ENCODE results near the gene RGS19. TPM values are rescaled to one million over a fixed set of nuclear protein-coding genes. Genes with fewer than 3 reads are reported as not detected.

Gene RGS19
- total RNA-seq, 1 experiment from 2014 or later: 32.0 TPM

GRCh38 chr20:64121586-64121985 is 42.3 kb upstream of the RGS19 start:
- Histone ChIP-seq H3K27ac (ENCODE audit: low read length) (no peak overlapping the region), H3K27me3 (ENCODE audit: control insufficient read depth, insufficient read depth, low read length) (peaks cover 13% of the 10 kb centered on the region), H3K4me3 (ENCODE audit: low read depth in 2 of 2, low read length in 2 of 2) (no peak overlapping the region), H3K36me3 (ENCODE audit: control insufficient read depth, insufficient read depth, low read length) (no peaks in the 10 kb centered on the region), H3K4me1 (ENCODE audit: control insufficient read depth, insufficient read depth, low read length) (peaks cover 2% of the 10 kb centered on the region; the same call in 1 of the 2 replicates), H3K9me3 (ENCODE audit: control insufficient read depth, insufficient read depth, low read depth, low read length) (no peaks in the 10 kb centered on the region)
- in situ Hi-C loops (cut with HindIII; ENCODE audit: low pct_unique_long_range_greater_than_20kb, low sequenced_read_pairs): no loop called here
- no TSS peak for BruUV-seq (replicated peaks)
- intact Hi-C loops (cut with micrococcal nuclease; ENCODE audit: unreplicated experiment): no loop called here
- DNase-seq (ENCODE audit: low read depth, low spot score) (no peak), ATAC-seq (no peak)
- POLR2A ChIA-PET: no interaction called here
- CTCF ChIA-PET: interaction anchor here (0.6 to 1.2 kb wide), 2 partner anchors 19 to 583 kb away, joined by 4 to 8 read pairs; no protein-coding TSS in a partner anchor
- no peak for TF ChIP-seq TCF7L2 (IDR thresholded peaks at IDR 0.05; ENCODE audit: low read depth, low read length)
- TF ChIP-seq SIN3A (IDR thresholded peaks at IDR 0.05; ENCODE audit: borderline replicate concordance, insufficient read depth, low read depth, low read length): no peak
- TF ChIP-seq POLR2AphosphoS5 (IDR thresholded peaks at IDR 0.05; ENCODE audit: low read depth, low read length): no peak
- no peak for TF ChIP-seq REST (IDR thresholded peaks at IDR 0.05; ENCODE audit: insufficient read depth in 1 of 2, low read depth in 2 of 2, low read length in 1 of 2)
- TF ChIP-seq CTCF (IDR thresholded peaks at IDR 0.05): no peak

GRCh38 chr20:64119681-64120341 is 40.5 kb upstream of the RGS19 start:
- Histone ChIP-seq H3K9me3 (ENCODE audit: control insufficient read depth, insufficient read depth, low read depth, low read length) (no peaks in the 10 kb centered on the region), H3K36me3 (ENCODE audit: control insufficient read depth, insufficient read depth, low read length) (no peaks in the 10 kb centered on the region), H3K4me3 (ENCODE audit: low read depth in 2 of 2, low read length in 2 of 2) (no peak overlapping the region), H3K27ac (ENCODE audit: low read length) (no peak overlapping the region), H3K27me3 (ENCODE audit: control insufficient read depth, insufficient read depth, low read length) (peaks cover 13% of the 10 kb centered on the region), H3K4me1 (ENCODE audit: control insufficient read depth, insufficient read depth, low read length) (peaks cover 2% of the 10 kb centered on the region; the same call in 1 of the 2 replicates)
- TF ChIP-seq SIN3A (IDR thresholded peaks at IDR 0.05; ENCODE audit: borderline replicate concordance, insufficient read depth, low read depth, low read length) (no peak), REST (IDR thresholded peaks at IDR 0.05; ENCODE audit: insufficient read depth in 1 of 2, low read depth in 2 of 2, low read length in 1 of 2) (no peak), TCF7L2 (IDR thresholded peaks at IDR 0.05; ENCODE audit: low read depth, low read length) (no peak), POLR2AphosphoS5 (IDR thresholded peaks at IDR 0.05; ENCODE audit: low read depth, low read length) (no peak), CTCF (IDR thresholded peaks at IDR 0.05) (no peak)
- no TSS peak for BruUV-seq (replicated peaks)
- intact Hi-C loops (cut with micrococcal nuclease; ENCODE audit: unreplicated experiment) (no loop called here), in situ Hi-C loops (cut with HindIII; ENCODE audit: low pct_unique_long_range_greater_than_20kb, low sequenced_read_pairs) (no loop called here)
- POLR2A ChIA-PET: no interaction called here
- no peak for DNase-seq (ENCODE audit: low read depth, low spot score)
- CTCF ChIA-PET: interaction anchor here (0.5 to 1.1 kb wide), 6 partner anchors 10 to 338 kb away, joined by 3 to 6 read pairs (median 5); partner anchors contain the start of gene LKAAEAR1
- peak; percentile 61 for ATAC-seq

All from Panc1 (cell line).